AG04449 (cell line): Measurements from ENCODE around the gene PPIE.

Source experiments
- CTCF ChIA-PET: fragments of 350-600 bp; formaldehyde crosslinking; extraction: SDS; loops from one replicate; lab custom pipeline; 2021; ENCODE audit warnings: antibody characterized with exemption; lab: Yijun Ruan, JAX
- POLR2A ChIA-PET: fragments of 400-600, 350-600 bp; formaldehyde crosslinking; extraction: SDS; loops from one replicate; lab custom pipeline; 2020; ENCODE audit warnings: antibody characterized with exemption, inconsistent platforms; lab: Yijun Ruan, JAX
- DNase-seq: peaks from one replicate; pipeline ENCODE4 v3.0.0-alpha.2; 2010; ENCODE audit warnings: low read depth, low spot score
- H3K4me3 ChIP-seq: 2 replicates; pipeline ENCODE4 v1.5.1; 2011; ENCODE audit warnings: low read depth, mild to moderate bottlenecking, control low read depth, low read length
- CTCF ChIP-seq: IDR thresholded peaks from one replicate; pipeline ENCODE4 v1.5.1; 2011; ENCODE audit warnings: mild to moderate bottlenecking, moderate library complexity, low read length, control low read depth, inconsistent platforms; ENCODE audit not compliant: insufficient read depth; ENCODE audit errors: missing control alignments

Gene PPIE

GRCh38 chr1:39698568-39698967 lies 40.1 kb upstream of the PPIE start:
- POLR2A ChIA-PET = no interaction called here
- no peak for DNase-seq
- CTCF ChIA-PET = interaction anchor here (0.9 to 4.9 kb wide), 3 partner anchors 26 to 93 kb away, joined by 3 to 16 read pairs (median 7); partner anchors contain the start of gene NT5C1A
- no peak overlapping the region for H3K4me3 ChIP-seq
- TF ChIP-seq CTCF = no peak

- DNase-seq = no peak
- H3K4me3 ChIP-seq = no peak overlapping the region
- TF ChIP-seq CTCF = no peak
- CTCF ChIA-PET = interaction anchor here (0.9 to 4.9 kb wide), 2 partner anchors 27 to 94 kb away, joined by 3 to 16 read pairs; partner anchors contain the start of gene NT5C1A
- POLR2A ChIA-PET = no interaction called here
Measured at GRCh38 chr1:39699419-39699818, 39.3 kb upstream of the PPIE start.

- H3K4me3 ChIP-seq = no peak overlapping the region
- no peak for TF ChIP-seq CTCF
- POLR2A ChIA-PET = no interaction called here
- CTCF ChIA-PET = interaction anchor here (1.2 to 4.9 kb wide), 2 partner anchors 28 to 125 kb away, joined by 3 to 16 read pairs; partner anchors contain the start of gene NT5C1A
- DNase-seq = no peak
Measured at GRCh38 chr1:39700348-39700747, 38.3 kb upstream of the PPIE start.

- POLR2A ChIA-PET = no interaction called here
- TF ChIP-seq CTCF = no peak
- CTCF ChIA-PET = interaction anchor here (1.1 to 4.9 kb wide), 6 partner anchors 13 to 125 kb away, joined by 3 to 16 read pairs (median 5); partner anchors contain the start of gene NT5C1A
- no peak overlapping the region for H3K4me3 ChIP-seq
- no peak for DNase-seq
Measured at GRCh38 chr1:39701049-39701439, 37.6 kb upstream of the PPIE start.

- POLR2A ChIA-PET = no interaction called here
- TF ChIP-seq CTCF = no peak
- no peak for DNase-seq
- no peak overlapping the region for H3K4me3 ChIP-seq
- CTCF ChIA-PET = interaction anchor here (0.6 to 3.2 kb wide), 5 partner anchors 11 to 98 kb away, joined by 3 to 11 read pairs (median 4); partner anchors contain the start of gene NT5C1A
Measured at GRCh38 chr1:39704757-39705156, 33.9 kb upstream of the PPIE start.

- CTCF ChIA-PET = interaction anchor here (1.0 kb wide), 1 partner anchor 101 kb away, joined by 4 read pairs; no protein-coding TSS in a partner anchor
- DNase-seq = no peak
- H3K4me3 ChIP-seq = no peak overlapping the region
- TF ChIP-seq CTCF = no peak
- POLR2A ChIA-PET = no interaction called here
Measured at GRCh38 chr1:39707506-39707905, 31.2 kb upstream of the PPIE start.
